H54 (cell line): ENCODE measurements around the gene ERICH4.
"Not testable (repeated sequence)": the region's sequence is repeated elsewhere in the genome, so short reads cannot be mapped to it uniquely, and the experiment has no call there.

Source experiments
- DNase-seq: peaks from one replicate; pipeline ENCODE4 v3.0.0; 2011; ENCODE audit warnings: low spot score, mixed read lengths; ENCODE audit not compliant: insufficient read length
- FAIRE-seq: peaks from 3 replicates; lab custom pipeline; 2011; peaks lifted over from hg19 to GRCh38; lab: Jason Lieb, UNC
- POLR2A ChIP-seq: IDR thresholded peaks from 2 replicates; pipeline ENCODE4 v1.6.1; 2011; ENCODE audit warnings: low read depth, mild to moderate bottlenecking, low read length

Gene ERICH4

GRCh38 chr19:41456342-41456918, 13.5 kb downstream of the ERICH4 start:
- TF ChIP-seq POLR2A, result no peak
- DNase-seq, result no peak
- no peak for FAIRE-seq

GRCh38 chr19:41457241-41457640, 14.3 kb downstream of the ERICH4 start:
- DNase-seq, result no peak
- FAIRE-seq, result no peak
- TF ChIP-seq POLR2A, result no peak

- no peak for TF ChIP-seq POLR2A
- no peak for DNase-seq
- FAIRE-seq, result no peak
Observed at GRCh38 chr19:41462497-41462896, 19.5 kb downstream of the ERICH4 start.

- not testable (repeated sequence) for FAIRE-seq, DNase-seq
Observed at GRCh38 chr19:41463257-41464256, 20.6 kb downstream of the ERICH4 start.

- FAIRE-seq (no peak), DNase-seq (no peak)
- no peak for TF ChIP-seq POLR2A
Observed at GRCh38 chr19:41476583-41476982, 33.6 kb downstream of the ERICH4 start.

- DNase-seq (no peak), FAIRE-seq (no peak)
- TF ChIP-seq POLR2A, result no peak
Observed at GRCh38 chr19:41478171-41478570, 35.2 kb downstream of the ERICH4 start.

- TF ChIP-seq POLR2A, result no peak
- FAIRE-seq (no peak), DNase-seq (no peak)
Observed at GRCh38 chr19:41478875-41479756, 36.2 kb downstream of the ERICH4 start.

- FAIRE-seq, result no peak
- DNase-seq, result no peak
- no peak for TF ChIP-seq POLR2A
Observed at GRCh38 chr19:41479757-41480191, 36.8 kb downstream of the ERICH4 start.

- TF ChIP-seq POLR2A, result no peak
- FAIRE-seq (no peak), DNase-seq (no peak)
Observed at GRCh38 chr19:41480336-41480735, 37.4 kb downstream of the ERICH4 start.

GRCh38 chr19:41484822-41485221, 41.9 kb downstream of the ERICH4 start:
- no peak for FAIRE-seq
- no peak for TF ChIP-seq POLR2A
- no peak for DNase-seq

GRCh38 chr19:41486953-41487352, 44.0 kb downstream of the ERICH4 start:
- not testable (repeated sequence) for DNase-seq, FAIRE-seq

- DNase-seq, result no peak
- FAIRE-seq, result no peak
- no peak for TF ChIP-seq POLR2A
Observed at GRCh38 chr19:41492843-41493242, 49.9 kb downstream of the ERICH4 start.
